Femur (tissue), 1 donor: ENCODE data around the gene MINK1.

Source experiments
- DNase-seq: peaks from one replicate; pipeline ENCODE4 v3.0.0-alpha.2; 2017

MINK1 gene

GRCh38 chr17:4935650-4936049, 102.5 kb downstream of the MINK1 start:
- DNase-seq, result no peak

- no peak for DNase-seq
These were observed 103.3 kb downstream of the MINK1 start for GRCh38 chr17:4936436-4936835.

- DNase-seq, result no peak
These were observed 104.4 kb downstream of the MINK1 start for GRCh38 chr17:4937553-4937952.

GRCh38 chr17:4938069-4938491, 104.9 kb downstream of the MINK1 start:
- no peak for DNase-seq

GRCh38 chr17:4938688-4939545, 105.8 kb downstream of the MINK1 start:
- DNase-seq, result no peak

GRCh38 chr17:4939546-4939795, 106.3 kb downstream of the MINK1 start:
- DNase-seq, result no peak

GRCh38 chr17:4939796-4940554, 106.8 kb downstream of the MINK1 start, which contains the start of the genes RNF167 and SLC25A11:
RNF167 (plus strand) TSS chr17:4940268; CDS start chr17:4940910, 642 bp downstream.
SLC25A11 (minus strand) TSS chr17:4940046; CDS start chr17:4939910, 136 bp downstream.
- DNase-seq, result peak; percentile 99

GRCh38 chr17:4940555-4941318, 107.6 kb downstream of the MINK1 start:
- DNase-seq, result no peak

- DNase-seq, result no peak
These were observed 108.1 kb downstream of the MINK1 start for GRCh38 chr17:4941319-4941610.

GRCh38 chr17:4942760-4943508, 109.8 kb downstream of the MINK1 start:
- DNase-seq, result no peak

GRCh38 chr17:4944163-4944553, 111.0 kb downstream of the MINK1 start:
- DNase-seq, result no peak

- DNase-seq, result no peak
These were observed 111.5 kb downstream of the MINK1 start for GRCh38 chr17:4944554-4945175.

GRCh38 chr17:4945176-4945943, 112.2 kb downstream of the MINK1 start:
- no peak for DNase-seq

GRCh38 chr17:4945944-4946280, 112.8 kb downstream of the MINK1 start:
- DNase-seq, result no peak

- no peak for DNase-seq
These were observed 113.3 kb downstream of the MINK1 start for GRCh38 chr17:4946312-4946976.

GRCh38 chr17:4947010-4947410, 113.9 kb downstream of the MINK1 start:
- DNase-seq, result no peak
